Skeletal muscle tissue (tissue), 4 donors: ENCODE results near the gene KRTAP24-1. TPM values are rescaled to one million over a fixed set of nuclear protein-coding genes. Genes with fewer than 3 reads are reported as not detected.

Experiments used
- H3K27ac ChIP-seq: one replicate; pipeline ENCODE4 v1.7.0; 2013; ENCODE audit warnings: mild to moderate bottlenecking, low read depth, low read length, inconsistent platforms
- H3K27me3 ChIP-seq, 3 donors: one replicate each; pipeline ENCODE4 v1.7.0; 2013; ENCODE audit warnings: low read length in 3 of 3; ENCODE audit not compliant: control insufficient read depth in 3 of 3, insufficient read depth in 3 of 3
- H3K36me3 ChIP-seq, 3 donors: one replicate each; pipeline ENCODE4 v1.7.0; 2013; ENCODE audit warnings: low read length in 3 of 3; ENCODE audit not compliant: control insufficient read depth in 3 of 3, insufficient read depth in 3 of 3
- H3K4me1 ChIP-seq, 3 donors: one replicate each; pipeline ENCODE4 v1.7.0; 2013; ENCODE audit warnings: low read length in 3 of 3, mild to moderate bottlenecking in 3 of 3; ENCODE audit not compliant: control insufficient read depth in 3 of 3, insufficient read depth in 3 of 3
- H3K4me3 ChIP-seq, 3 donors: one replicate each; pipeline ENCODE4 v1.7.0; 2013; ENCODE audit warnings: low read length in 3 of 3
- H3K9ac ChIP-seq, 3 donors: one replicate each; pipeline ENCODE4 v1.7.0; 2013; ENCODE audit warnings: low read length in 3 of 3, mild to moderate bottlenecking in 3 of 3, moderate library complexity in 2 of 3, low read depth in 1 of 3
- H3K9me3 ChIP-seq, 3 donors: one replicate each; pipeline ENCODE4 v1.7.0; 2013; ENCODE audit warnings: low read length in 3 of 3; ENCODE audit not compliant: control insufficient read depth in 3 of 3
- total RNA-seq: library from RNA; depleted of rRNA; stranded (reverse); fragments of >200 nt; gene quantifications from one replicate; pipeline ENCODE4 v1.2.3, GENCODE V29; 2014
- donor health status: Osteomylitis.

The KRTAP24-1 gene
- total RNA-seq, 1 donor from 2014 or later: not detected

- no peaks in the 10 kb centered on the region for H3K9me3 ChIP-seq
- H3K4me3 ChIP-seq: no peak overlapping the region
- H3K27me3 ChIP-seq: no peaks in the 10 kb centered on the region
- H3K9ac ChIP-seq: no peak overlapping the region
- no peak overlapping the region for H3K27ac ChIP-seq
- no peaks in the 10 kb centered on the region for H3K36me3 ChIP-seq
- no peaks in the 10 kb centered on the region for H3K4me1 ChIP-seq
These were observed 42.1 kb downstream of the KRTAP24-1 start for GRCh38 chr21:30240661-30241060.

GRCh38 chr21:30238168-30238567 is 44.6 kb downstream of the KRTAP24-1 start:
- H3K27ac ChIP-seq: no peak overlapping the region
- no peak overlapping the region for H3K4me3 ChIP-seq
- H3K9ac ChIP-seq: no peak overlapping the region
- H3K9me3 ChIP-seq: no peaks in the 10 kb centered on the region
- no peaks in the 10 kb centered on the region for H3K36me3 ChIP-seq
- no peaks in the 10 kb centered on the region for H3K4me1 ChIP-seq
- H3K27me3 ChIP-seq: no peaks in the 10 kb centered on the region

DNA sequence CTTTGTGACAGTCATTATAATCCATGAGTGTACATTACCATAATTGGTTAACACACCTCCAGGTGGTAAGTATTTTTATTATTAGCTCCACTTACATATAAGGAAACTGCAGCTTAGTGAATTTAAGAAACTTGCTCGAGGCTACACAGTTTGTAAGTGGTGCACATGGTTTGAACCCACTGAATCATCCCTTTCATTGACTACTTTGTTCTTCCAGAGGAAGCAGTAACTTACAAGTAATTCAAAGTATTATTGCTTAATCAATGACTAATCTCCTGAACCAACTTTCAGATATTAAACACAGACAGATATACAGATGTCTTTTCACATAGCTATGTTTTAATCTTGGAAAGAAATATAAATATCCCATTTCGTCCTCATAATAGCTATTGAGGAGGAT is 48.1 kb downstream of the KRTAP24-1 start:
- H3K27ac ChIP-seq: no peak overlapping the region
- no peaks in the 10 kb centered on the region for H3K27me3 ChIP-seq
- no peaks in the 10 kb centered on the region for H3K4me1 ChIP-seq
- H3K9me3 ChIP-seq: no peaks in the 10 kb centered on the region
- H3K36me3 ChIP-seq: no peaks in the 10 kb centered on the region
- H3K9ac ChIP-seq: no peak overlapping the region
- H3K4me3 ChIP-seq: no peak overlapping the region

- Histone ChIP-seq H3K27me3 (no peaks in the 10 kb centered on the region), H3K9me3 (no peaks in the 10 kb centered on the region), H3K9ac (no peak overlapping the region), H3K4me1 (no peaks in the 10 kb centered on the region), H3K27ac (no peak overlapping the region), H3K4me3 (no peak overlapping the region), H3K36me3 (no peaks in the 10 kb centered on the region)
These were observed 48.7 kb downstream of the KRTAP24-1 start for GRCh38 chr21:30234050-30234449.

GRCh38 chr21:30233228-30234020 is 49.3 kb downstream of the KRTAP24-1 start:
- Histone ChIP-seq H3K4me3 (no peak overlapping the region), H3K27me3 (no peaks in the 10 kb centered on the region), H3K9me3 (no peaks in the 10 kb centered on the region), H3K4me1 (no peaks in the 10 kb centered on the region), H3K27ac (no peak overlapping the region), H3K36me3 (no peaks in the 10 kb centered on the region), H3K9ac (no peak overlapping the region)

DNA sequence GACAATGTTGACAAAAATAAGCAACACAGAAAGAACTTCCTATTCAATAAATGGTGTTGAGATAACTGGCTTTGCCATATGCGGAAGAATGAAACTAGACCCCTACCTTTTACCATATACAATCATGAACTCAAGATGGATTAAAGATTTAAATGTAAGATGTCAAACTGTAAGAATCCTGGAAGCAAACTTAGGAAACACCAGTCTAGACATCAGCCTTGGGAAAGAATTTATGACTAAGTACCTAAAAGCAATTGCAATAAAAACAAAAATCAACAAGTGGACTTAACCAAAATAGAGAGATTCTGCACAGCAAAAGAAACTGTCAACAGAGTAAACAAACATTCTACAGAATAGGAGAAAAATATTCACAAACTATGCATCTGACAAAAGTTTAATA is 50.7 kb downstream of the KRTAP24-1 start:
- Histone ChIP-seq H3K36me3 (no peaks in the 10 kb centered on the region), H3K9ac (no peak overlapping the region), H3K9me3 (no peaks in the 10 kb centered on the region), H3K27me3 (no peaks in the 10 kb centered on the region), H3K27ac (no peak overlapping the region), H3K4me3 (no peak overlapping the region), H3K4me1 (no peaks in the 10 kb centered on the region)

Other genes with a start within 250 kb of the KRTAP24-1 start
- not detected for gene CLDN17, start 116.1 kb downstream of the KRTAP24-1 start, total RNA-seq
- not detected for gene CLDN8, start 66.9 kb downstream of the KRTAP24-1 start, total RNA-seq
- gene KRTAP25-1, start 6.6 kb upstream of the KRTAP24-1 start, total RNA-seq: not detected
- not detected for gene KRTAP26-1, start 37.4 kb upstream of the KRTAP24-1 start, total RNA-seq
- gene KRTAP27-1, start 54.7 kb upstream of the KRTAP24-1 start, total RNA-seq: not detected
- gene KRTAP23-1, start 65.7 kb upstream of the KRTAP24-1 start, total RNA-seq: not detected
- gene KRTAP13-2, start 89.3 kb upstream of the KRTAP24-1 start, total RNA-seq: not detected
- not detected for gene KRTAP13-1, start 113.1 kb upstream of the KRTAP24-1 start, total RNA-seq
- not detected for gene KRTAP13-3, start 143.0 kb upstream of the KRTAP24-1 start, total RNA-seq
- gene KRTAP13-4, start 147.3 kb upstream of the KRTAP24-1 start, total RNA-seq: not detected
- not detected for gene KRTAP15-1, start 157.3 kb upstream of the KRTAP24-1 start, total RNA-seq
- gene KRTAP19-1, start 197.4 kb upstream of the KRTAP24-1 start, total RNA-seq: not detected
- not detected for gene KRTAP19-2, start 204.5 kb upstream of the KRTAP24-1 start, total RNA-seq
- not detected for gene KRTAP19-3, start 209.1 kb upstream of the KRTAP24-1 start, total RNA-seq
- not detected for gene KRTAP19-4, start 214.2 kb upstream of the KRTAP24-1 start, total RNA-seq
- not detected for gene KRTAP19-5, start 219.2 kb upstream of the KRTAP24-1 start, total RNA-seq